Right lobe of liver (tissue), 6 donors: ENCODE measurements around the gene ANO2. TPM values are rescaled to one million over a fixed set of nuclear protein-coding genes. Genes with fewer than 3 reads are reported as not detected.

ENCODE experiments used
- ATAC-seq, 4 donors: fragments of 200-7000 bp; cut with Tn5 transposase; one replicate each; pipeline ENCODE4 v1.9.1; 2020; ENCODE audit warnings: mild to moderate bottlenecking in 4 of 4, moderate library complexity in 4 of 4
- DNase-seq, 3 donors: peaks; one replicate each; pipeline ENCODE4 v3.0.0-alpha.2; 2020
- H3K27ac ChIP-seq, 3 donors: fragments of 200-600 bp; one replicate each; pipeline ENCODE4 v1.8.0; 2022
- H3K27me3 ChIP-seq, 2 donors: fragments of 200-600 bp; one replicate each; pipeline ENCODE4 v1.8.0; 2022
- H3K36me3 ChIP-seq, 4 donors: fragments of 200-600 bp; sonication (generic) in 1 of 4; one replicate each; pipeline versions ENCODE4 v1.5.1 to v1.8.0; 2017 to 2022; ENCODE audit warnings: control low read depth in 1 of 4
- H3K4me1 ChIP-seq, 4 donors: fragments of 200-600 bp; sonication (generic) in 1 of 4; one replicate each; pipeline versions ENCODE4 v1.5.1 to v1.8.0; 2017 to 2022; ENCODE audit warnings: control low read depth in 1 of 4
- H3K4me3 ChIP-seq, 3 donors: fragments of 200-600 bp; one replicate each; pipeline ENCODE4 v1.8.0; 2022
- H3K9me3 ChIP-seq, 4 donors: fragments of 200-600 bp; sonication (generic) in 1 of 4; one replicate each; pipeline versions ENCODE4 v1.5.1 to v1.8.0; 2017 to 2022; ENCODE audit warnings: control low read depth in 1 of 4
- POLR2A ChIP-seq: fragments of 450-650 bp; IDR thresholded peaks from one replicate; pipeline ENCODE4 v1.6.1; 2017; ENCODE audit warnings: antibody characterized with exemption, mild to moderate bottlenecking
- whole genome bisulfite sequencing: methylation state at CpG from one replicate; pipeline ENCODE4 v1.1.6; 2018; ENCODE audit warnings: low coverage, low lambda C conversion rate; ENCODE audit not compliant: insufficient coverage; ENCODE audit errors: missing lambda C conversion rate; 5-methylcytosine and 5-hydroxymethylcytosine counted together
- intact Hi-C, 2 donors: fragments of 100-400 bp; cut with DNase I; formaldehyde crosslinking; loops; one replicate each; pipeline versions ENCODE4 v1.11.2 to v1.14.1; 2022
- total RNA-seq, 6 experiments: library from RNA; depleted of rRNA in 2 of 6; stranded (reverse); fragments of >200 nt in 2 of 6; fragmentation: NEBNext Ultra II Directional in 3 of 6; extraction: Animal tissue kit (Norgen Biotek cat#: 25700) in 3 of 6; gene quantifications; one replicate each; pipeline versions ENCODE4 v1.1.0 to v1.2.4, GENCODE V29; 2016 to 2023
- TF ChIP-seq, protein P1 (sequence below), 4 donors: fragments of 200-600 bp in 3 of 4; fragments of 450-650 bp in 1 of 4; IDR thresholded peaks; one replicate each; pipeline versions ENCODE4 v1.5.1 to v1.8.0; 2016 to 2022; ENCODE audit warnings: antibody characterized with exemption in 4 of 4, mild to moderate bottlenecking in 2 of 4
- donor health status: DM: no; HTN: yes; CAD: no.
- donor health status: DM: no; HTN: no; CAD: no.
- donor health status: DM: no; HTN: no; CAD: no.
- donor health status: DM: no; HTN: yes; CAD: no.
- donor health status: DM: no; HTN: yes; CAD: no.

Gene ANO2
- total RNA-seq, 6 experiments from 2014 or later = 0.06 to 0.89 (median 0.32) TPM; not detected in 1

- WGBS = 60% methylated on average over 15 of the region's 17 CpGs
- no peak overlapping the region for H3K27ac ChIP-seq
- H3K4me1 ChIP-seq = no peaks in the 10 kb centered on the region
- TF ChIP-seq, protein P1, sequence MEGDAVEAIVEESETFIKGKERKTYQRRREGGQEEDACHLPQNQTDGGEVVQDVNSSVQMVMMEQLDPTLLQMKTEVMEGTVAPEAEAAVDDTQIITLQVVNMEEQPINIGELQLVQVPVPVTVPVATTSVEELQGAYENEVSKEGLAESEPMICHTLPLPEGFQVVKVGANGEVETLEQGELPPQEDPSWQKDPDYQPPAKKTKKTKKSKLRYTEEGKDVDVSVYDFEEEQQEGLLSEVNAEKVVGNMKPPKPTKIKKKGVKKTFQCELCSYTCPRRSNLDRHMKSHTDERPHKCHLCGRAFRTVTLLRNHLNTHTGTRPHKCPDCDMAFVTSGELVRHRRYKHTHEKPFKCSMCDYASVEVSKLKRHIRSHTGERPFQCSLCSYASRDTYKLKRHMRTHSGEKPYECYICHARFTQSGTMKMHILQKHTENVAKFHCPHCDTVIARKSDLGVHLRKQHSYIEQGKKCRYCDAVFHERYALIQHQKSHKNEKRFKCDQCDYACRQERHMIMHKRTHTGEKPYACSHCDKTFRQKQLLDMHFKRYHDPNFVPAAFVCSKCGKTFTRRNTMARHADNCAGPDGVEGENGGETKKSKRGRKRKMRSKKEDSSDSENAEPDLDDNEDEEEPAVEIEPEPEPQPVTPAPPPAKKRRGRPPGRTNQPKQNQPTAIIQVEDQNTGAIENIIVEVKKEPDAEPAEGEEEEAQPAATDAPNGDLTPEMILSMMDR (IDR thresholded peaks at IDR 0.05) = no peak
- no peak for TF ChIP-seq POLR2A
- no peaks in the 10 kb centered on the region for H3K27me3 ChIP-seq
- H3K9me3 ChIP-seq = no peaks in the 10 kb centered on the region
- intact Hi-C loops = no loop called here
- DNase-seq (no peak), ATAC-seq (peak in 1 of 4 donors; percentile 59)
- no peaks in the 10 kb centered on the region for H3K36me3 ChIP-seq
- no peak overlapping the region for H3K4me3 ChIP-seq
Measured at GRCh38 chr12:5568325-5568981, 376.6 kb downstream of the ANO2 start.

DNA sequence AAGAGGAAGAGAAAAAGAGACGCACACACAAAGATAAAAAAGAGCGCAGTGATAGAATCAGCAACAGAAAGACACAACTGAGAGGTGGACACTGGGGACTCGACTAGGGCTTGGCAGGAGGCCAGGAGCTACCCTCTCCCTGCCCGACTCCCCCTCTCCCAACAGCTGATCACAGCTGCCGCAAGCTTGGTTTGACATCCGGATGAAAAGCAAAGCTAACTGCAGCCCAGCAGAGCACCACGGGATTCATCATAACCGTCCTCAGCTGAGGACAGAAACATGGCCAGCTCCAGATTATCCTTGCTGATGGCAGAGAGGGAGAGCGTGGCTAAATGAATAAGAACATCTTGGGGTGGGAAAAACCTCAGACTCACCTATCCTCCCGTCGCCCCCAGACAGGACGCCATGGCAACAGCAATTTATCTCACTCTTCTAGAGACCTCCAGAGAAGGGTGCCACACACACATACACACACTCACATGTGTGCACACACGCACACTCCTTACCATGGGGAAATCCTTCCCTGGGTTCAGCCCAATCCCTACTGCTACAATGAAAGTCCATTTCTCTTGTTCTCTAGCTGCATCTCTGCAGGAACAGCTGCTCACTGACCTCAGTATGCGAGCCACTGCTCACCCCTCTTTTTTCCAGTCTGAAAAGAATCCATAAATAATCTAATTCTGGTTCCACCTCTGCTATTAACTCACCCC lies 377.9 kb downstream of the ANO2 start:
- ATAC-seq = no peak
- WGBS = 45% methylated on average over 13 of the region's 14 CpGs
- Histone ChIP-seq H3K27ac (no peak overlapping the region), H3K9me3 (no peaks in the 10 kb centered on the region), H3K36me3 (no peaks in the 10 kb centered on the region), H3K4me3 (no peak overlapping the region), H3K4me1 (no peaks in the 10 kb centered on the region), H3K27me3 (no peaks in the 10 kb centered on the region)
- no peak for TF ChIP-seq POLR2A
- TF ChIP-seq, protein P1 (IDR thresholded peaks at IDR 0.05) = no peak
- intact Hi-C loops = no loop called here
- no peak for DNase-seq

DNA sequence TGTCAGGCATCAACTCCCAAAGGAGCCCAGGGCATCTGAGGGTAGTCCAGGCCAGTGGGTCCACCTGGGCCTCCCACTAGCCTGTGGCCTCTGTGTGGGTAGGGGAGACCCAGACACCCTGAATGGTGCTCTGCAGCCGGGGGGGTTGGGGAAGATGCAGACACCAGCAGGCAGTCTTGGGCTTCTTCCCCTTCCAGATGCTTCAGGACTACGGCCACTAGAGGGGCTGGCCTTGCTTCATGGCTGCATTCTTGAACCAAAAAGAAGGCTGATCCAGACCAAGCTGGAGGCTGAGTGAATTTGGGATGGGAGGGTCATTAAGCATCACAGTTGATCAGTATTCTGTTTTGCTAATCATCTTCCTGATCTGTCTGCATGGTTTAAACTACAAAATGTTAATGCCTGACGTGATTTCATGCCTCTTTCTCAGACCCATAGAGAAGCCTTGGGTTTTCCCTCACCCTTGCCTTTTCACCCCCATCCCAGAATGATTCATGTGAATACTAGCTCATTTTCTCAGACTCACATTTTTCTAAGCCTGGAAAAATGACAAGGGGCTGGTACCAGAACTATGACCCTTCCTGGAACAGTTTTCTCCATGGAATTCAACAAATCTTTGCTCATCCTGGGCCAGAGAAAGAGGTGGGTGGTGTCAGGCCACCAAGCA lies 379.0 kb downstream of the ANO2 start:
- ATAC-seq = no peak
- TF ChIP-seq, protein P1 (IDR thresholded peaks at IDR 0.05) = no peak
- TF ChIP-seq POLR2A = no peak
- H3K27me3 ChIP-seq = no peaks in the 10 kb centered on the region
- no peak overlapping the region for H3K4me3 ChIP-seq
- no peaks in the 10 kb centered on the region for H3K9me3 ChIP-seq
- no peak overlapping the region for H3K27ac ChIP-seq
- no peaks in the 10 kb centered on the region for H3K4me1 ChIP-seq
- 24% methylated on average over 2 of the region's 3 CpGs for WGBS
- no peak for DNase-seq
- H3K36me3 ChIP-seq = no peaks in the 10 kb centered on the region
- intact Hi-C loops = no loop called here

- intact Hi-C loops = no loop called here
Measured at GRCh38 chr12:5562581-5562980, 382.5 kb downstream of the ANO2 start.

More at GRCh38 chr12:5562581-5562980, 382.5 kb downstream of the ANO2 start:
- Histone ChIP-seq H3K4me1 (no peaks in the 10 kb centered on the region), H3K27me3 (no peaks in the 10 kb centered on the region), H3K4me3 (no peak overlapping the region), H3K9me3 (no peaks in the 10 kb centered on the region), H3K27ac (no peak overlapping the region), H3K36me3 (no peaks in the 10 kb centered on the region)
- 45% methylated on average over 3 of the region's 3 CpGs for WGBS
- DNase-seq (no peak), ATAC-seq (no peak)
- TF ChIP-seq, protein P1 (IDR thresholded peaks at IDR 0.05) = no peak
- TF ChIP-seq POLR2A = no peak
